ENCODE measurements around the gene KRTAP12-3.

DNA sequence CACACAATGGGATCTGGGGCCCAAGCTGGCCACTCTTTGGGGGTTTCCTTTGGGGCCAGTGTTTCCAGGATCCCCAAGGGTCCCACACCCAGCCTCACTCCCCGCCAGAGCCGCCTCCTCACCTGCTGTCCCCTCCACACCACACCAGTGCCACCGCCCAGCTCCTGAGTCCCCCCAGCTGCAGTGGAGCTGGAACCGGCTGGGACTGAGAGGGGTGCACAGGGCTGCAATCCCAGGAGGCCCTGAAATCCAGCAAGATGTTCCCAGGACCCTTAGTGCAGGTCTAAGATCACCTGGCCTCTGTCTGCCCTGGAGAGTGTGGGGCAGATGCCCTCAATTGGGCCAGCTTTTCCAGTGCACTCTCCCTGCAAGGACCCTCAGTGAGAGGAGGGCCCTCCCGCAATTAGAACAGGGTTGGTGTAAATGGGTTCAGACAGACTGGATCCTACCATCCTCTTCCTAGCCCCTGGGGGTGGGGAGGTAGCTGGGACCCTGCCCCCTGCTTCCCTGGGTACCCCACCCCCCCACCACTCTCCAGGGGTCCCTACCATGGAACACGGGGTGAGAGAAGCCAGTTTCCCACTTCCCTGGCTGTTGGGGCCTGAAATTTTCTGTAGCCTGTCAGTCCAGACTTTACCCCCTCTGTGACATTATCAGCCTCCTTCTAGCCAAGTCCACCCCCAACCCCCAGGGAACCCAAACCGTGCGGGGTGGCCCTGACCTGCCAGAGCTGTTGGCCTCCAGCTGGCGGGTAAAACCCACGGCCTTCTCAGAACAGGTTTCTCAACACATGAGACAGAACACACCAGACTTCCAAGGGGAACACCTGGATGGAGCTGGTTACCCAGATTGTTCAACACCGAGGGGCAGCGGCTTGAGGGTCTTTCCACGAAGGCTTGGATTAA, 46.3 kb downstream of the KRTAP12-3 start:
- TF ChIP-seq, protein P1, sequence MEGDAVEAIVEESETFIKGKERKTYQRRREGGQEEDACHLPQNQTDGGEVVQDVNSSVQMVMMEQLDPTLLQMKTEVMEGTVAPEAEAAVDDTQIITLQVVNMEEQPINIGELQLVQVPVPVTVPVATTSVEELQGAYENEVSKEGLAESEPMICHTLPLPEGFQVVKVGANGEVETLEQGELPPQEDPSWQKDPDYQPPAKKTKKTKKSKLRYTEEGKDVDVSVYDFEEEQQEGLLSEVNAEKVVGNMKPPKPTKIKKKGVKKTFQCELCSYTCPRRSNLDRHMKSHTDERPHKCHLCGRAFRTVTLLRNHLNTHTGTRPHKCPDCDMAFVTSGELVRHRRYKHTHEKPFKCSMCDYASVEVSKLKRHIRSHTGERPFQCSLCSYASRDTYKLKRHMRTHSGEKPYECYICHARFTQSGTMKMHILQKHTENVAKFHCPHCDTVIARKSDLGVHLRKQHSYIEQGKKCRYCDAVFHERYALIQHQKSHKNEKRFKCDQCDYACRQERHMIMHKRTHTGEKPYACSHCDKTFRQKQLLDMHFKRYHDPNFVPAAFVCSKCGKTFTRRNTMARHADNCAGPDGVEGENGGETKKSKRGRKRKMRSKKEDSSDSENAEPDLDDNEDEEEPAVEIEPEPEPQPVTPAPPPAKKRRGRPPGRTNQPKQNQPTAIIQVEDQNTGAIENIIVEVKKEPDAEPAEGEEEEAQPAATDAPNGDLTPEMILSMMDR (IDR thresholded peaks at IDR 0.05), result no peak
- TF ChIP-seq POLR2A (IDR thresholded peaks at IDR 0.05), result no peak
